NOMO-1 treated with DMSO at 0.1 percent for 48 hours (cell line): ENCODE measurements around the gene FABP3.

Experiments used
- DNase-seq: peaks from one replicate; lab custom pipeline; 2025; ENCODE audit not compliant: unreplicated experiment; lab: John Stamatoyannopoulos, UW

The FABP3 gene

GRCh38 chr1:31324093-31324492 is 48.8 kb downstream of the FABP3 start:
- DNase-seq, result no peak

DNA sequence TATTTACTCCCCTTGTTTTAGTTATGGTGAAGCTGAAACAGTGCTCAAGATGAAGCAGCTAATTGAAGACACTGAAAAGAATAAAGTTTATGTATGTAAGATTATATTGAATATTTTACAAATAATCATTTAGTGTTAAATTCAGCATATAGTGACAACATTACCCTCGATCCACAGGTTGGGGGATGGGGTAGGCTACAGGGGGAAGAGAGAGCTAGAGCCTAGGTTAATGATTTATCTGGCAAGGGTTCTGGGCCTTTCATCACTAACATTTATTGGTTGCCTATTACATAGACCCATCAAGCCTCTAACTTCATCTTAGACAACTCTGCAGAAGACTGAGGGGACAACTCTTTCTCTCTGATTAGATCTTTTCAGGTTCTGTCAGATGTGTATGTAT is 54.7 kb downstream of the FABP3 start:
- DNase-seq, result no peak

DNA sequence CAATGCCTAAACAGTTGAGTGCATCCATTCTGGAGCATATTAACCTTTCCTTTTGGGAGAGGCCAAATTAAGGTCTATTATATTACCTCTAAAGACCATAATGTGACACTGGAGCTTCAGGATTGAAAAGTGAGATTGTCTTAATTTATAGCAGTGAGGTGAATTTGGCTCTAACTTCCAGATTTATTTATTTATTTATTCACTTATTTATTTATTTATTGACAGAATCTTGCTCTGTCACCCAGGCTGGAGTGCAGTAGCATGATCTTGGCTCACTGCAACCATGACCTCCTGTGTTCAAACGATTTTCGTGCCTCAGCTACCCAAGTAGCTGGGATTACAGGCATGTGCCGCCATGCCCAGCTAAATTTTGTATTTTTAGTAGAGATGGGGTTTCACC is 57.0 kb downstream of the FABP3 start:
- no peak for DNase-seq
